Retina (tissue), 1 donor: Measurements from ENCODE around the gene GPR135.
"Not testable (repeated sequence)": the region's sequence is repeated elsewhere in the genome, so short reads cannot be mapped to it uniquely, and the experiment has no call there.

Experiments used
- DNase-seq: peaks from one replicate; pipeline ENCODE4 v3.0.0-alpha.2; 2016

The GPR135 gene

GRCh38 chr14:59474172-59474571, 9.0 kb upstream of the GPR135 start:
- DNase-seq = no peak

- peak; percentile 94 for DNase-seq
These were observed 479 bp downstream of the GPR135 start for GRCh38 chr14:59464486-59465315.

DNA sequence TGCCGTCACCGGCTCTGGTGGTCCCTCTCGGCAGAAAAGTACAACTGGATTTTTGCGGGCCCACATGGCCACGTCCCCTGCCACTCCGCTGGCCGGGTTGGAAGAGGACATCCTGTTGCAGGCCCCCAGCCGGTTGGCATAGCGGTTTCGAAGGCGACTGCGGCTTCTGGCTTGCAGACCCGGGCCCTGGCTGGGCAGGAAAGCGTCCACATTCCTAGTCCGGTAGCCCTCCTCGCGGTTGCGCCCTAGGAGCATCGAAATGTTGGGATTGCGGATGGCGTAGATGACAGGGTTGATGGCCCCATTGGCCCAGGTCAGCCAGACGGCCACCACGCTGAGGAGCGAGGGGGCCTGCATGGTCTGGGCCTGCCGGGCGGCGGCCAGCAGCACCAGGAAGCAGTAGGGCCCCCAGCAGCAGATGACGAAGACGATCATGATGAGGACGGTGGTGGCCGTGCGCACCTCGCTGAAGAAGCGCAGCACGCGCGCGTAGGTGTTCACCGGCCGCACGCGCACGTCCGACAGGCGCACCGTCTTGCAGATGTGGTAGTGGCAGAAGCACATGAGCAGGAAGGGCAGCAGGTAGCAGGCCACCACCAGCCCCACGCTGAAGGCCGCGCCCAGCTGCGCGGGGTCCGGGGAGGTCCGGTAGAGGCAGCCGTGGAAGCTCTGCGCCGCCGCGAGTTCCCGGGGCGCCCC, 1.2 kb downstream of the GPR135 start:
- no peak for DNase-seq

DNA sequence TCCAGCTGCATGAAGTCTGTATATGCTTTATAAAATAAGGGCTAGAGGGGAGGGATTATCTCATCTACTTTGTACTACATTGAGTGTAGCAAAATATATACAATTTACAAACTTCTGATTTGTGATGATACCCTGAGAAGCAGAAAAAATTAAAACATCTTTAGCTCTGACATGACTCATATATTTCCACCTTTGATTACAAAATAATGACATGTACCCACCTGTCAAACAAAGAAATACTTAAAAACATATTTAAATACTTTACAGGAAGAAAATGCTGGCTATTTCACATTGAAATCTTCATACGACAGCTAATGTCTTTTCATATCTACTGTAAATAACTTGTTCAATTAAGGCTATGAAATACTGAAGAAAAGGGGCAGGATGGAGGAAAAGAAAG, 3.3 kb downstream of the GPR135 start:
- DNase-seq = no peak

- DNase-seq = no peak
These were observed 4.8 kb downstream of the GPR135 start for GRCh38 chr14:59460378-59460777.

GRCh38 chr14:59458486-59458885, 6.7 kb downstream of the GPR135 start:
- DNase-seq = peak; percentile 62

GRCh38 chr14:59455411-59455810, 9.8 kb downstream of the GPR135 start:
- DNase-seq = no peak

DNA sequence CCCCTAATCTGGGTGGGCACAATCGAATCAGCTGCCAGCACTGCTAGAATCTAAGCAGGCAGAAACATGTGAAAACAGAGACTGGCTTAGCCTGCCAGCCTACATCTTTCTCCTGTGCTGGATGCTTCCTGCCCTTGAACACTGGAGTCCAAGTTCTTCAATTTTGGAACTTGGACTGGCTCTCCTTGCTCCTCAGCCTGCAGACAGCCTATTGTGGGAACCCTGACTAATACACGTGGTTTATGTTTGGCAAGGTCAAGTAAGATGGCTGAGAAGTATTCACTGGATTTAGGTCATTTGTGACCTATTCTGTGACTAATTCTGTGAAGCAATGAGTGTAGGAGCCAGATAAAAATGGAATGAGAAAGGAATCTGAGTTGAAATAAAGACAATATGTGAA, 11.0 kb downstream of the GPR135 start:
- DNase-seq = no peak

DNA sequence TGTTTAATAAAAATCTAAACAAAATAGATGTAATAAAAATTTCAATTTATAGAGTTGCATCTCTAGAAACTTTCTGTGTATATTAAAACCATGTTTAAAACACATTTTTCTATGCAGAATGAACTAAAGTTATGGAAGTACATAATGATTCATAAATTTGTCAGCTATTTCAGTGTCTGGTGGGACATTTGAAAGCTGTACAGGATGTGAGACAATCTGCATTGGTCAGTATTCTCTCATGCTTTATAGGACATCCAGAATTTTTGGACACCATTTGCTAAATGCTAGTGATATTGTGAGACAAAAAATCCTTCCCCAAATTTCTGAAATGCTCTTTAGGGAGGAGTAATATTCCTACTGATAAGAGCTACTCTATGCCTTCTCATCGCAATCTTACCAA, 13.3 kb downstream of the GPR135 start:
- DNase-seq = no peak

DNA sequence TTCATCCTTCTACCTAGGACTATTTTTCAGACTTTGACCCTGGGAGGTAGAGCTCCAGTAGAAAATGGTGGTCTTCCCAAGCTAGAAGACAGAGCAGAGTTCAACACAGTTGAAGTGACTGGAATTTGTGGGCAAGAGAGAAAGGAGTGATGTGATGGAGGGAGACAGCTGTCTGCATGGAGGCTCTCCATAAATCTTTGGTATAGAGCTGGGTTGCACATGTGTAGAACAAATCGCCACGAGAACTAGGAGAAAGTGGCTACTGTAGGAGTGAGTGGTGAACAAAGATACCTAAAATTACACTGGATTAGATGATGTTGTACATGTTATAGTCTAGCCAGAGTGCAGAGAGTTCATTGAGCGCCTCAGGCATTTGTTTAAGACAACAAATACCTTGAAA, 14.5 kb downstream of the GPR135 start:
- DNase-seq = no peak

GRCh38 chr14:59448673-59449072, 16.5 kb downstream of the GPR135 start:
- not testable (repeated sequence) for DNase-seq

GRCh38 chr14:59439256-59439965, 25.8 kb downstream of the GPR135 start:
- no peak for DNase-seq

DNA sequence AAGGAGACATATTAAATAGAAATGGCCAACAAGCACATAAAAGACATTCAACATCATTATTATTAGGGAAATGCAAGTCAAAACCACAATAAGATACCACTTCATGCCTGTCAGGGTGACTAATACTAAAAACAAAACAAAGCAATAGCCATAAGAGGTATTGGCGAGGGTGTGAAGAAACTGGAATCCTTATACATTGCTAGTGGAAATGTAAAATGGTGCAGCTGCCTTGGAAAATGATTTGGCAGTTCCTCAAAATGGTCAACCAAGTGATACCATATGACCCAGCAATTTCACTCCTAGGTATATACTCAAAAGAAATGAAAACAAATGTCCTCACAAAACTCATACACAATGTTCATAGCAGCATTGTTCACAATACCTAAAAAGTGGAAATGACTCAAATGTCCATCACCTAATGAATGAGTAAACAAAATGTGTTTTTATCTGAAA, 27.0 kb downstream of the GPR135 start:
- DNase-seq = no peak

DNA sequence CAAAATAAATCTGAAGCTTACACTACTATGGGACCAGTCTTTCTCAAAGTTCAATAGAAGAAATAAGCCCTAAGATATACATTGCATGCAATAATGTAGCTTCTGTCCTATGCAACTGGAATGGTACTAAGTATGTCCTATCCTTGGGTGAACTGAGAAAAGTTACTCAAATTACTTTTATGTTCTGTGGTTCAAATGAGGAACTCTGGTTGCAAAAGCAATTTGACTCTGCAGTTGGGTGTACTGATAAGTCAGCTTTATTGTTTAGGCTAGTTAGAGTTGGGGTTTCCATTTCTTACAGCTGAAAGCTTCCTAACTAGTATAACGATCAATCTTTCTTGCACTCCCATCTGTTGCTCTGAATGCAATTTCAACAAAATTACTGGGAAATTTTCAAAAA, 29.2 kb downstream of the GPR135 start:
- DNase-seq = no peak

DNA sequence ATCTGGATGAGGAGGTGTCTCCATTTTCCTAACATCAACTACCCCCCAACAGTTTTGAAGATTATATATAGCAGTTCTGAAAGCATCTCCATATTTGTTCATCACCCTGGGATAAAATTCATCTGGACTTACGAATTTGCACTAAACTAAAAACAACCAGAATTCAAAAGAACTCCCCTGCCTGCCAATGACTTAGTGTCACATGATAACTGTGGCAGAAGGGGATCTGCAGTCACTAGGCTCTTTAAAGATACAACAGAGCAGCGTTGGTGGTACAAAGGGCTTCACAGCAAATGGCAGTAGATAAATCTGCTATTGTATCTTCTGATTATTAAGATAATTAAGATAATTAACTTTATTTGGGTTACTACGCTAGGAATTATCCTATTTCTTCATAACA, 30.1 kb downstream of the GPR135 start:
- no peak for DNase-seq

DNA sequence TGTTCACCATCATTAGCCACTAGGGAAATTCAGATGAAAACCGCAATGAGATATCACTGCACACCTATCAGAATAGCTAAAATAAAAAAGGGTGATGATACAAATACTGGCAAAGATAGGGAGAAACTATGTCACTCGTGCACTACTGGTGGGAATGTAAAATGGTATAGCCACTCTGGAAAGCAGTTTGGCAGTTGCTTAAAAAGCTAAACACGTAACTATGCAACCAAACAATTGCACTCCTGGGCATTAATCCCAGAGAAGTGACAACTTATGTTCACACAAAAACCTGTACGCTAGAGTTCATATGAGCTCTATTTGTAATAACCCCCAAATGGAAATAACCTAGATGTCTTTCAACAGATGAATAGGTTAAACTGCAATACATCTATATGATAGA, 35.4 kb downstream of the GPR135 start:
- no peak for DNase-seq

GRCh38 chr14:59428581-59429012, 36.6 kb downstream of the GPR135 start:
- DNase-seq = no peak

- no peak for DNase-seq
These were observed 37.3 kb downstream of the GPR135 start for GRCh38 chr14:59427653-59428580.

DNA sequence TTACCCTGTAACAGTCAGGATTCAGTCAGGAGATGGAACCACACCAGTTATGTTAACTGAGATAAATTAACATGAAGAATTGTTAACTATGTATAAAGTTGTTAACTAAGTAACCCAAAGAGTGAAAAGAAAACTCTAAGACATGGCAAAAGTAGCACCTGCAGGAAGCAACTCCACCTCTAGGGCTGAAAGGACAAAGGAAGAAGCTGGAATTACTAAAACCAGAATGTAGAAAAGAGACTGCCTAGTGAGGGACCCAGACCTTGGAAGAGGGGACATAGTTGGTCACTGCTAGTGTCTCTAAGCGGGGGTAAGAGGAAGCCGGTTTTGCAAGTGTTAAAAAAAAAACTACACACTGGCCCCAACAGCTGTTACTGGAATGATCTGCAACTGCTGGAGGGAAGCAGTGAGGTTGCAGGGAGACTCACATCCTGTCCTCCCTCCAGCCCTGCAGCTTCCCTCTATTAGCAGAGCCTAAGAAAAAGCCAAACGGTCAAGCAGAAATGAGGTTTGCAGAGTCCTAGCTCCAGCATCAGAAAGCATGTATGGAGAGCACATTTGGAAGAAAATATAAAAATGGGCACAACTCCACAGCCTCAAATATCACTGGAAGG, 39.8 kb downstream of the GPR135 start:
- DNase-seq = no peak

DNA sequence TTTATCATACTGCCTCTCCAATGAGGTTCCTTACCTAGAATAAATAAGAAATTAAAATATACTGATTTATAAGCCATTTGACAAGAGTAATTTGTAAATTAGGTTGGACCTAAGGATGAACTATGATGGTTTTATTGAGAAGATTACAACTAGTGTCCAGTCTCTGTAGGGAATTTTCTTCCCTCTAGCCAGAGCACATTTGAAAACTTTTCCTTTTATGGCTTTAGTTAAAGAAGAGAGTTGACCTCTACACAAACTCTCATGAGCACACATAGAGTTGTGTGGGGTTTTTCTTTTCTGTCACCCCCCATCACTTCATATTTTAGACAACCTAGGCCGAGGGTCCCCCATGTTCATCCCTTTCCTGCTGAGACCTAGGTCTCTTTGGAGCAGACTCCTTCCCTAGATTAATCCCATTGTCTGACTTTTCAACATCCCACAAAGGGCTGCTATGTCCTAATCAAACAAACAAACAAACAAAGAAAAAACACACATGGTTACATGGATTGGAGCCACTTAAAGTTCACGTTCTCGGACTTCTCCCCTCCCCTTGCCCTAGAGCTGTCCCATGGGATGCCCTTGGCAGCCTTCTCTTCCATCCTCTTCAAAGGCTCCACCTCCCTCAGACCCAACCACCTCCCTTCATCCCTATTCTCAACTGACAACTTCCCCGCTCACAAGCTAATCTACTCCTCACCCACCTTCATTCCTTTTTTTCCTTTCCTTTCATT, 40.7 kb downstream of the GPR135 start:
- DNase-seq = no peak
